NCI-H526 (cell line): ENCODE measurements around the gene LRRFIP1.
A peak's percentile ranks its signal among the peaks of the same experiment; 100 is the strongest.
"Not testable (repeated sequence)": the region's sequence is repeated elsewhere in the genome, so short reads cannot be mapped to it uniquely, and the experiment has no call there.

Source experiments
- DNase-seq, 2 experiments: peaks; one replicate each; lab custom pipeline; 2025; lab: John Stamatoyannopoulos, UW

The LRRFIP1 gene

GRCh38 chr2:237664151-237664550 is 36.8 kb downstream of the LRRFIP1 start:
- DNase-seq, result no peak

DNA sequence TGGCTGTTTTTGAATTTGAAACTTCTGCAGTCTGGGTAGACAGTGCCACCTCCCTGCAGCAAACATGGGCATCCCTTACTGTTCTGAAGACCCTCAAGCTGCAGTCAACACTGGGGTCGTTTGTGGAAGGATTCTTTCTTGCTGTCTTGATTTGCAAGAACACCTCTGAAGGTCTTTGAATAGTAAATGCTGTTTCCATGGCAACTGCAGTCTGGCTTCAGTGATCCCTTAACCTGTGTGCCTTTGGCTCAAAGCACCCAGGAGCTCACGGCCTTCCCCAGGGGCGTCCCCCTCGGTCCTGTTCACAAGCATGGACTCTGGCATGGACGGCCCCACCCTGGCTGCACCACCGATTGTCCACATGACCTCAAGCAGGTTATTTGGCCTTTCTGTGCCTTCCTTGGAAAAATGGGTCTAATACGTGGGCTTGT is 38.3 kb downstream of the LRRFIP1 start:
- DNase-seq, result peak; percentile 49 to 73

DNA sequence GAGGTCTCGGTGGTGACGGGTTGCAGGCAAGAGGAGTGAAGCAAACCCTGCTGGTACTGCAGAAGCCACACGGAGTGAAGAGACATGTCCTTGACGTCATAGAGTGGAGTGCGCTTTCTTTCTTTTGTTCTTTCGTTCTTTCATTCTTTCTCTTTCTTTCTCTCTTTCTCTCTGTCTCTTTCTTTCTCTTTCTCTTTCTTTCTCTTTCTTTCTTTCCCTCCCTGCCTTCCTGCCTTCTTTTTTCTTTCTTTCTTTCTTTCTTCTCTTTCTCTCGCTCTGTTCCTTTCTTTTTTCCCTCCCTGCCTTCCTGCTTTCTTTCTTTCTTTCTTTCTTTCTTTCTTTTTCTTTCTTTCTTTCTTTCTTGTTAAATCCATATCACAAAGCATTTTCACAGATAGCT is 39.2 kb downstream of the LRRFIP1 start:
- DNase-seq, result no peak

DNA sequence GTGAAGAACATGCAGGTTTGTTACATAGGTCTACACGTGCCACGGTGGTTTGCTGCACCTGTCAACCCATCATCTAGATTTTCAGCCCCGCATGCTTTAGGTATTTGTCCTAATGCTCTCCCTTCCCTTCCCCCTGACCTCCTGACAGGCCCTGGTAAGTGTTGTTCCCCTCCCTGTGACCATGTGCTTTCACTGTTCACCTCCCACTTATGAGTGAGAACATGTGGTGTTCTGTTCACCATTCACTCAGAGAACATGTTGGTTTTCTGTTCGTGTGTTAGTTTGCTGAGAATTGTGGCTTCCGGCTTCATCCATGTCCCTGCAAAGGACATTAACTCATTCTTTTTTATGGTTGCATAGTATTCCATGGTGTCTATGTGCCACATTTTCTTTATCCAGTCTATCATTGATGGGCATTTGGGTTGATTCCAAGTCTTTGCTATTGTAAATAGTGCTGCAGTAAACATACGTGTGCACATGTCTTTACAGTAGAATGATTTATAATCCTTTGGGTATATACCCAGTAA is 39.7 kb downstream of the LRRFIP1 start:
- not testable (repeated sequence) for DNase-seq

- DNase-seq, result no peak
Observed at GRCh38 chr2:237667893-237668292, 40.5 kb downstream of the LRRFIP1 start.

DNA sequence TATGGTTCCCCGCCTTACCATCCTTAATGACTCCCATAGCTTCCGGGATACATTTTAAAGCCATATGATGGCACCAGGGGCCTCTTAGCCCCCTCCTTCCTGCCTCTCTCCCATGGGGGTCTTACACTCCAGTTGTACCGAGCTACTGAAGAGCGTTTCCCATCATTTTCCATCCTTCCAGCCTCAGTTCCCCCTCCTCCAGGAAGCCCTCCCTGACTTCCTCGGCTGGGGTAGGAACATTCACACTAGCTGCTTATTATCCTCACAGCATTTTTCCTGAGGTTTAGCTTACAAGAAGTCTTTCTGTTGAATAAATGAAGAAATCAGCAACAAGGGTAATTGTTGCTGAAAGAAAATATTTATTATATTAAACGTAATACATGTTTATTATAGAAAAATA is 41.1 kb downstream of the LRRFIP1 start:
- DNase-seq, result no peak

- DNase-seq, result no peak
Observed at GRCh38 chr2:237669283-237669627, 41.9 kb downstream of the LRRFIP1 start.

- peak; percentile 50 to 83 for DNase-seq
Observed at GRCh38 chr2:237669628-237670392, 42.4 kb downstream of the LRRFIP1 start.

- DNase-seq, result no peak
Observed at GRCh38 chr2:237670641-237671040, 43.3 kb downstream of the LRRFIP1 start.

GRCh38 chr2:237671466-237672138 is 44.2 kb downstream of the LRRFIP1 start:
- no peak for DNase-seq

DNA sequence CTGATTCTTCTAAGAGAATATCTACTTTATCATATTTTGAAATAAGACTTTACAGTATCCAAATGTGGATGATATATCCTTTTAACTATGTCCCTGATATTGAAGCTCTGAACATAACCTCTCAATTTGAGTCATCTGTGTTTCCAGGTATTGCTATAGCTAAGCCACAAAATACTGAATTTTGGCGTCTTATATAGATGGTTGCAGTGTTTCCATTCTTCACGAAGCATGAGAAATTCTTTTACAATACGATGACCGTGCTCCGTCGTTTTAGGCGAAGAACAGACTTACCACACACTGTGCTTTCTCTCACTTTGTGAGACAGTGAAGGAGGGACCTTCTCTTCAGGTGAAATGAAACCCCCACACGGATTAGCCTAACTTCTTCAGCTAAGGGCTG is 45.3 kb downstream of the LRRFIP1 start:
- DNase-seq, result no peak

DNA sequence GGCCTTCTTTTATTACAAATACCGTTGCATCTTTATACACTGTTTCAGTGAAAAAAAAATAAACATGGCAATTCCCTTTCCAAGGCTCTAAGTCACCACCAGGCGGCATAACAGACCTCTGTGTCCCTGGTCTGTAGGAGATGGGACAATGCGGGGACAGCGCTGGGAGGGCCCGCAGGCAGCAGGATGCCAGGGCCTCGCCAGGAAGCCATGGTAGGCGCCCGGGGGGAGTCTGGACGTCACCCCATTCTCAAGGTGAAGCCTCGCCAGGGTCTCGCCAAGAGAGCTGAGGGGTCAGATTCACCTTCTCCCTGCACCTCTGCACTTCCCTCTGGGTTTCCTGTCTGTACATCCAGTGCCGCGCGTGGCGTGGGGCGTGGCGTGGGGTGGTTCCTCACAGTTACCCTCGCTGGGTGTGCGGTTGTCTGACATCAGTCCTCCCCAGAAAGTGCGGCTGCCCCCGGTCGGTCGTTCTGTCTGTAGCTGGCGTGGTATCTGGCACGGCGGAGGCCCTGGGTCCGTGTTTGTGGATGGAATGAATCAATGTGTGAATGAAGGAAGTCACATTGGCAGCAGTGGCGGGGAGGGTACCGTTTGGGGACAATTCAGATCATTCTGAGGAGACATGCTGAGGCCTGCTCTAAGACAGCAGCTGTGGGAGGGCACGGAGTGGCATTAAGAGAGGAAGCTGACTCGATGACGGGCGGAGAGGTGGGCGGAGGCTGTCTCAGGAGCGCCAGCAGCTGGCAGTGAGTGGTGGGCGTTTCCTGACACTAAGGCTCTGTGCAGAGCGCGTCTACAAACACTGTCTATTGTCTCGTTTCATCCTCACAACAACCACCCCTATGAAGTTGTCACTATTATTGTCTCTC is 46.0 kb downstream of the LRRFIP1 start:
- peak; percentile 67 to 91 for DNase-seq

DNA sequence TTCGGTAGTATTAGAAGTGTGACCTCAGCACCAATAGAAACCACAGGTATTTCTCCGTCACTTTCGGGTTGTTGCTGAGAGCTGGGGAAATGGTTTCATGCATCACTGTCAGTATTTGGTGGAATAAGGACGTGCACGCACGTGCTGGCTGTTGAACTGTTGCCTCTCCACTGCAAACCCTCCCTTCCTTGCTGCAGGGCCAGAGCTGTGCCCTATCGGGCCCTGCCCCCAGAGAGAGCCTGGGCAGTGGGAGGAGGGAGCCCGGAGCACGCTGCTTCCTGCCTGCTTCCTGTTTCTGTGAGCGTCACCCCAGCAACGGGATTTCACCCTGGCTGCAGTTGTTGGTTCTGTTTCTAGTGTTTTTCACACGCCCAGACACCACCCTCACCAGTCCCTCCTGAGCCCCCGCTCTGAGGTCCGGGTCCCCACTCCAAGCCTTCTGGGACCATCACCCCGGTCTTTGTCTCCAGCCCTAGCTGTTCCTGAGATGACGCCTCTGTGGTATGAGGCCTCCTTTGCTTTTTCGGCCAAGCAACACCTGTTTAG is 47.4 kb downstream of the LRRFIP1 start:
- DNase-seq, result peak; percentile 28 to 63

- DNase-seq, result no peak
Observed at GRCh38 chr2:237675316-237675715, 47.9 kb downstream of the LRRFIP1 start.

DNA sequence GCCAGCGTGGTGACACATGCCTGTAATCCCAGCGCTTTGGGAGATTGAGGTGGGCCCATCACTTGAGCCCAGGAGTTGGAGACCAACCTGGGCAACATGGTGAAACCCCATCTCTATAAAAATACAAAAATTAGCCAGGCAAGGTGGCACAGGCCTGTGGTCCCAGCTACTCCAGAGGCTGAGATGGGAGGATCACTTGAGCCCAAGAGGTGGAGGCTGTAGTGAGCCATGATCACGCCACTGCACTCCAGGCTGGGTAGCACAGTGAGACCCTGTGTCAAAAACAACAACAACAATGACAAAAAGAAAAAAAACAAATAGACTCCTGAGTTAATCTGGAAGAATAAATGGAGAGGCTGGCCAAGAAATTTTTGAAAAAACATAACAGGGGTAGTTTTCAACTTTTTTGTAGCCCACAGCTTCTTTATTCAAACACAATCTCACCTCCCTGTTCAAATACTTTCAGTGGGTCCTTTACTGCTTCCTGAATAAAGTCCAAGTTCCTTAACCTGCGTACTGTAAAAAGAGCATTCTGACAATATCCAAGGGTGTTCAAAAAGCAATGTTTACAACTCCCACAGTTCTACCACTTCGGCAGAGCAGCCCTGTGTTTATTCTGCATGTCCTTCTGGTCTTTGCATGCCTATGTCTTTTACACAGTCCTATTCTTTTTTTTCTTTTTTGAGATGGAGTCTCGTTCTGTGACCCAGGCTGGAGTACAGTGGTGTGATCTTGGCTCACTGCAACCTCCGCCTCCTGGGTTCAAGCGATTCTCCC is 53.5 kb downstream of the LRRFIP1 start:
- no peak for DNase-seq

- no peak for DNase-seq
Observed at GRCh38 chr2:237682151-237682550, 54.8 kb downstream of the LRRFIP1 start.

- DNase-seq, result no peak
Observed at GRCh38 chr2:237682856-237683670, 55.7 kb downstream of the LRRFIP1 start.

GRCh38 chr2:237685408-237685807 is 58.0 kb downstream of the LRRFIP1 start:
- peak; percentile 17 to 54 for DNase-seq

DNA sequence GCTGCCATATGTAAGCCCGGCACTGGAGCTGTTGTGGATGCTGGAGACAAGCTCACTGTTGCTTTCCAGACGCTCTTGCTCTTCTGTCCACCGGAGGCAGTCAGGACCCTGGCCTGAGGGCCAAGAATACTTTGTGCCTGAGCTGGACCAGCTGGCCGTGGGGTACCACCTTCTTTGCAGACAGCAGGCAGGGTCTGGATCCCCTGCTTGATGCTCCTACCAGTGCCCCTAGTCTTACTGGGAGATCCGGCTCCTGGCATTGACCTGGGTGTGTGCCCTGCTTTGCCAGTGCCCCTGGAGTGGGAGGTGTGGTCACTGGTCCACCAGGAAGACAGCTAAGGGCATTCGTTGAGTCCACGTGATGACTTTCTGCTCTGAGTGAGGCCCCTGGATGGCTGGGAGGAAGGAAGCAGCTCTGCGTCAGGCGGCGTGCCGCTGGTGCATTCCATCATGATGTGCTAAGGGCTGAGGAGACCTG is 59.3 kb downstream of the LRRFIP1 start:
- DNase-seq, result no peak

DNA sequence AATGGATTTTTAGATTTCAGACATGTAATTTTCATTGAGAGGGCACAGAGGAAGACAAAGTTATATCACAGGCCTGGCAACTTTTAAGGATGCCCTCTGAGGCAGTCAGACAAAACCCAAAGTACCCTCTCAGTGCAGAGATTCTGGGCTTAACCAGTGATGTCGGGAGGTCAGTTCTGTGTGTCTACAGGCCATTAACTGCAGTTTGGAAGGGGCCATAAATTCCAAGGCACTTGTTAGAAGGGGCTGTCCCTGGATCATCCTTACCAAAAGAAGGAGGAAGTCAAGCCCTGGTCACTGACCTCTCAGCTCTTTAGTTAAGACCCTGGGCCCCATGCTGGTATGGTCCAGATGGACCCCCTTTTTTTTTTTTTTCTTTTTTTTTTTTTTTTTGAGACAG is 60.7 kb downstream of the LRRFIP1 start:
- no peak for DNase-seq
